ENCODE results near the gene MXI1.

DNA sequence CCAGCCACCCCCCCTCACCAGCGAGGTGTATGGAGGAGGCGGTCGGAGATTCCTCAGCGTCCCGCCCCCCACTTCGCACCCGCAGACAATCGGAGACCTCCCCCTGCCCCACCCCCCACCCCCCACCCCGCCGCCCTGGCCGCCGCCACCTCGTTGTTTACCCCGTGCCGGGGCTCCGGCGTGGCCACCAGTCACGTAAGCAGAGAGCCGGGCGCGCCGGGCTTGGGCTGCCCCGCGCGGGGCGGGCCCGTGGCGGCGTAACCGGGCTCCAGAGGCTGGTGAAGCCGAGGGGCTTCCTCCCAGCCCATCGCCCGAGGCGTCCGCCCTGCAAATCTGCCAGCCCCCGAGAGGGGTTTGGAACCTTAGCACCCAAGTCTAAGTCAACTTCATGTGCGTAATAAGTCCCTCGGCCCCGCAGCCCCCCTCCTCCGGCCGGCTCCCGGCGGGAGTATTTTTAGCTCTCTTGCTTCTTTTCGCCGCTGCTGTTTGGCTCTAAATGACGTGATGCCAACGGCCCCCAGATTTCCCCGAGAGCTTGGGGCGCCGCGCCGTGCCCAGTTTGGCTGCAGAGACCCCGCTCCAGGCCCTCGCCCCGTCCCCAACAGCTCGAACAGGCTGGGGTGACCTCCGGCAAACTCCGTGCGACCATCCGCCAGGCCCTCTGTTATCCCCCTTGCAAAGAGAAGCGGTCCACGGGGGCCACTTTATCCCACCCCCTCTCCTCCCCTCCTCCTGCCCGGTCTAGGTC lies 2.7 kb downstream of the MXI1 start:
- TF ChIP-seq, protein P1, sequence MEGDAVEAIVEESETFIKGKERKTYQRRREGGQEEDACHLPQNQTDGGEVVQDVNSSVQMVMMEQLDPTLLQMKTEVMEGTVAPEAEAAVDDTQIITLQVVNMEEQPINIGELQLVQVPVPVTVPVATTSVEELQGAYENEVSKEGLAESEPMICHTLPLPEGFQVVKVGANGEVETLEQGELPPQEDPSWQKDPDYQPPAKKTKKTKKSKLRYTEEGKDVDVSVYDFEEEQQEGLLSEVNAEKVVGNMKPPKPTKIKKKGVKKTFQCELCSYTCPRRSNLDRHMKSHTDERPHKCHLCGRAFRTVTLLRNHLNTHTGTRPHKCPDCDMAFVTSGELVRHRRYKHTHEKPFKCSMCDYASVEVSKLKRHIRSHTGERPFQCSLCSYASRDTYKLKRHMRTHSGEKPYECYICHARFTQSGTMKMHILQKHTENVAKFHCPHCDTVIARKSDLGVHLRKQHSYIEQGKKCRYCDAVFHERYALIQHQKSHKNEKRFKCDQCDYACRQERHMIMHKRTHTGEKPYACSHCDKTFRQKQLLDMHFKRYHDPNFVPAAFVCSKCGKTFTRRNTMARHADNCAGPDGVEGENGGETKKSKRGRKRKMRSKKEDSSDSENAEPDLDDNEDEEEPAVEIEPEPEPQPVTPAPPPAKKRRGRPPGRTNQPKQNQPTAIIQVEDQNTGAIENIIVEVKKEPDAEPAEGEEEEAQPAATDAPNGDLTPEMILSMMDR (IDR thresholded peaks at IDR 0.05), result no peak
- TF ChIP-seq POLR2A (IDR thresholded peaks at IDR 0.05), result no peak
